Keratinocyte (primary cell): Measurements from ENCODE around the gene CSNK1A1. TPM values are rescaled to one million over a fixed set of nuclear protein-coding genes. Genes with fewer than 3 reads are reported as not detected.
A peak's percentile ranks its signal among the peaks of the same experiment; 100 is the strongest.

Experiments
- DNase-seq: peaks from one replicate; pipeline ENCODE4 v3.0.0-alpha.2; 2011; ENCODE audit warnings: low read depth, missing footprints, low spot score
- FAIRE-seq: peaks from 2 replicates; lab custom pipeline; 2011; peaks lifted over from hg19 to GRCh38; lab: Jason Lieb, UNC
- H2AFZ ChIP-seq: 2 replicates; pipeline ENCODE4 v1.6.0; 2012; ENCODE audit warnings: low read length, control low read depth, inconsistent platforms; ENCODE audit not compliant: control insufficient read depth
- H3K27ac ChIP-seq: 2 replicates; pipeline ENCODE4 v1.5.1; 2011; ENCODE audit warnings: low read length; ENCODE audit not compliant: control insufficient read depth, insufficient read depth
- H3K27me3 ChIP-seq: 3 replicates; pipeline ENCODE4 v1.6.0; 2011; ENCODE audit warnings: low read length; ENCODE audit not compliant: control insufficient read depth, insufficient read depth; ENCODE audit errors: extremely low read depth
- H3K36me3 ChIP-seq, 2 experiments: 2 replicates in 1 of 2; 3 replicates in 1 of 2; pipeline ENCODE4 v1.5.1; 2011; ENCODE audit warnings: low read length in 2 of 2, mild to moderate bottlenecking in 1 of 2; ENCODE audit not compliant: control insufficient read depth in 2 of 2, insufficient read depth in 2 of 2; ENCODE audit errors: extremely low read depth in 1 of 2
- H3K4me1 ChIP-seq: 3 replicates; pipeline ENCODE4 v1.5.1; 2011; ENCODE audit warnings: low read length; ENCODE audit not compliant: control insufficient read depth, insufficient read depth; ENCODE audit errors: extremely low read depth
- H3K4me2 ChIP-seq: 3 replicates; pipeline ENCODE4 v1.6.0; 2011; ENCODE audit warnings: low read depth, low read length; ENCODE audit not compliant: control insufficient read depth, insufficient read depth; ENCODE audit errors: extremely low read depth
- H3K4me3 ChIP-seq, 3 experiments: fragments of 200-600 bp in 1 of 3; sonication (generic) in 1 of 3; 2 replicates in 2 of 3; 3 replicates in 1 of 3; pipeline ENCODE4 v1.5.1; 2011 to 2016; ENCODE audit warnings: low read length in 3 of 3, mild to moderate bottlenecking in 3 of 3, control low read depth in 2 of 3, inconsistent platforms in 1 of 3, low read depth in 1 of 3, mixed read lengths in 1 of 3, mixed run types in 1 of 3, moderate library complexity in 1 of 3; ENCODE audit not compliant: control insufficient read depth in 2 of 3, insufficient read depth in 2 of 3; ENCODE audit errors: extremely low read depth in 1 of 3
- H3K79me2 ChIP-seq: 2 replicates; pipeline ENCODE4 v1.6.0; 2012; ENCODE audit warnings: low read length; ENCODE audit not compliant: control insufficient read depth, insufficient read depth
- H3K9ac ChIP-seq: 3 replicates; pipeline ENCODE4 v1.6.0; 2011; ENCODE audit warnings: low read length; ENCODE audit not compliant: control insufficient read depth, insufficient read depth; ENCODE audit errors: extremely low read depth
- H3K9me1 ChIP-seq: 3 replicates; pipeline ENCODE4 v1.6.0; 2011; ENCODE audit warnings: low read length; ENCODE audit not compliant: control insufficient read depth, insufficient read depth; ENCODE audit errors: extremely low read depth
- H3K9me3 ChIP-seq: 2 replicates; pipeline ENCODE4 v1.5.1; 2012; ENCODE audit warnings: low read depth, low read length; ENCODE audit not compliant: control insufficient read depth
- H4K20me1 ChIP-seq: 3 replicates; pipeline ENCODE4 v1.6.0; 2011; ENCODE audit warnings: low read length; ENCODE audit not compliant: control insufficient read depth, insufficient read depth; ENCODE audit errors: extremely low read depth
- CTCF ChIP-seq, 3 experiments: IDR thresholded peaks in 1 of 3; conservative IDR thresholded peaks in 1 of 3; optimal IDR thresholded peaks in 1 of 3; 2 replicates in 2 of 3; 3 replicates in 1 of 3; pipeline versions ENCODE3 to v1.5.1; 2011; ENCODE audit warnings: low read length in 3 of 3, mild to moderate bottlenecking in 3 of 3, moderate library complexity in 2 of 3, control low read depth in 1 of 3, inconsistent platforms in 1 of 3; ENCODE audit not compliant: insufficient read depth in 2 of 3; ENCODE audit errors: extremely low read depth in 1 of 3
- EZH2 ChIP-seq: IDR thresholded peaks from one replicate; pipeline ENCODE4 v1.6.1; 2012; ENCODE audit warnings: inconsistent platforms, mild to moderate bottlenecking, low read length, moderate library complexity
- dilution Hi-C: fragments of 300-500 bp; cut with MboI; formaldehyde crosslinking; loops from one replicate; pipeline ENCODE4 v1.7.0; 2020; ENCODE audit warnings: low sequenced_read_pairs; ENCODE audit not compliant: extremely low pct_ligation_motif_present
- polyA plus RNA-seq, 5 experiments: library from polyadenylated mRNA; depleted of rRNA in 3 of 5; stranded (reverse) in 3 of 5; stranded (forward) in 1 of 5; unstranded in 1 of 5; fragments of >200 nt; gene quantifications; 1 replicate in 1 of 5; 2 replicates in 3 of 5; 3 replicates in 1 of 5; pipeline versions ENCODE4 v1.2.1 to v1.2.3, GENCODE V29; 2011 to 2012; ENCODE audit warnings: missing spikeins in 2 of 5, low read depth in 1 of 5, low replicate concordance in 1 of 5

CSNK1A1 gene
- polyA plus RNA-seq, 1 donor (not counting 4 experiments of a cell fraction or from before 2014, with no cell fraction given) = 289 TPM

GRCh38 chr5:149496166-149496565 is 55.1 kb downstream of the CSNK1A1 start:
- FAIRE-seq = peak; percentile 29
- H3K27ac ChIP-seq = no peak overlapping the region

DNA sequence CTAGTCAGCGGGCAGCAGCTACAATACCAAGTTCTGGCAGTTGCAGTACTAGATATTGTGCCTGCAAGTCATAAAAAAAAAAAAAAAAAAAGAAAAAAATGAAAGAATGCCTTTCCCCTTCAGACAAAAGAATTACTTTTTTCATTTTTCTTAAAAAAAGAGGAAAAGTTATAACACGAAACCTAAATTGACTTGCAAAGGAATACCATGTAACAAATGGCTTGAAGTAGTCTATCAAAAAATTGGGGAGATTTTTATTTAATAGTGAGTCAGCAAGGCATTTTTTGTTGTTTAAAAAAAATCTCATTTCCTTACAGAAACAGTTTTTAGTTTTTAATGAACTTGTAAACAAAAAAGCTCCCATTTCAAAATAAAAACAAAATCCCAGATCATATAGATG is 55.6 kb downstream of the CSNK1A1 start:
- H3K9me1 ChIP-seq = no peaks in the 10 kb centered on the region
- no peak for DNase-seq
- no peak overlapping the region for H2AFZ ChIP-seq
- no peak overlapping the region for H3K27ac ChIP-seq
- no peaks in the 10 kb centered on the region for H4K20me1 ChIP-seq
- TF ChIP-seq EZH2 (no peak), CTCF (optimal IDR thresholded peaks at IDR 0.05 in 1 of 3, IDR thresholded peaks at IDR 0.05 in 1 of 3, conservative IDR thresholded peaks at IDR 0.05 in 1 of 3; ENCODE audit: extremely low read depth in 1 of 3, insufficient read depth in 2 of 3, low read length in 3 of 3) (no peak)
- no peak for FAIRE-seq
- dilution Hi-C loops = no loop called here
- H3K4me3 ChIP-seq = no peak overlapping the region
- H3K36me3 ChIP-seq = peaks cover 16 to 18% of the 10 kb centered on the region in 2 experiments
- H3K4me2 ChIP-seq = no peak overlapping the region
- no peak overlapping the region for H3K9ac ChIP-seq
- H3K27me3 ChIP-seq = no peaks in the 10 kb centered on the region
- no peaks in the 10 kb centered on the region for H3K9me3 ChIP-seq
- H3K4me1 ChIP-seq = peaks cover 3% of the 10 kb centered on the region
- H3K79me2 ChIP-seq = no peaks in the 10 kb centered on the region

More at GRCh38 chr5:149496166-149496565, 55.1 kb downstream of the CSNK1A1 start:
- Histone ChIP-seq H3K9me1 (no peaks in the 10 kb centered on the region), H3K9ac (no peak overlapping the region), H2AFZ (no peak overlapping the region), H3K79me2 (peaks cover 2% of the 10 kb centered on the region), H3K4me1 (peaks cover 3% of the 10 kb centered on the region), H3K36me3 (peaks cover 16 to 23% of the 10 kb centered on the region in 2 experiments), H3K4me2 (no peak overlapping the region), H3K4me3 (no peak overlapping the region), H4K20me1 (no peaks in the 10 kb centered on the region), H3K9me3 (no peaks in the 10 kb centered on the region), H3K27me3 (no peaks in the 10 kb centered on the region)
- no peak for DNase-seq
- dilution Hi-C loops = no loop called here
- TF ChIP-seq EZH2 = no peak
- TF ChIP-seq CTCF (optimal IDR thresholded peaks at IDR 0.05 in 1 of 3, IDR thresholded peaks at IDR 0.05 in 1 of 3, conservative IDR thresholded peaks at IDR 0.05 in 1 of 3; ENCODE audit: extremely low read depth in 1 of 3, insufficient read depth in 2 of 3, low read length in 3 of 3) = no peak
